Right lobe of liver (tissue), 4 donors: ENCODE data around the gene JUN.

Source experiments
- POLR2A ChIP-seq: fragments of 450-650 bp; IDR thresholded peaks from one replicate; pipeline ENCODE4 v1.6.1; 2017; ENCODE audit warnings: antibody characterized with exemption, mild to moderate bottlenecking
- TF ChIP-seq, protein P1 (sequence below), 4 donors: fragments of 200-600 bp in 3 of 4; fragments of 450-650 bp in 1 of 4; IDR thresholded peaks; one replicate each; pipeline versions ENCODE4 v1.5.1 to v1.8.0; 2016 to 2022; ENCODE audit warnings: antibody characterized with exemption in 4 of 4, mild to moderate bottlenecking in 2 of 4
- donor health status: DM: no; HTN: no; CAD: no.
- donor health status: DM: no; HTN: no; CAD: no.
- donor health status: DM: no; HTN: yes; CAD: no.

DNA sequence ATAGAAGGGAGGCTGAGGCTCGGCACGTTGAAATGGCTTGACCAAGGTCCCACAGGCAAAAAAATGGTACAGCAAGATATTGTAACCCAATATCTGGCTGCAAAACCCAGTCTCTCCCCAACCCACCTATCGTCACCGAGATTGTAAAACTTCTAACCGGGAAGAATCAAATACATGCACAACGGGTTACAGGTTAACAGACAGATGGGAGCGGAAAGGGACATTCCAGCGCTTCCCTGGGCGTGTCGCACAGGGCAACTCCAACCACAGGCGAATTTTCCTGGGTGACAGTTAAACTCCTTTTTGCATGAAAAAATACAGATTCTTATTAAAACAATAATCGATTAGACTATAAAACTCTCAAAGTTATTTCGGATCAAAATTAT is 31.8 kb upstream of the JUN start:
- TF ChIP-seq POLR2A: peak; percentile 14
- TF ChIP-seq, protein P1, sequence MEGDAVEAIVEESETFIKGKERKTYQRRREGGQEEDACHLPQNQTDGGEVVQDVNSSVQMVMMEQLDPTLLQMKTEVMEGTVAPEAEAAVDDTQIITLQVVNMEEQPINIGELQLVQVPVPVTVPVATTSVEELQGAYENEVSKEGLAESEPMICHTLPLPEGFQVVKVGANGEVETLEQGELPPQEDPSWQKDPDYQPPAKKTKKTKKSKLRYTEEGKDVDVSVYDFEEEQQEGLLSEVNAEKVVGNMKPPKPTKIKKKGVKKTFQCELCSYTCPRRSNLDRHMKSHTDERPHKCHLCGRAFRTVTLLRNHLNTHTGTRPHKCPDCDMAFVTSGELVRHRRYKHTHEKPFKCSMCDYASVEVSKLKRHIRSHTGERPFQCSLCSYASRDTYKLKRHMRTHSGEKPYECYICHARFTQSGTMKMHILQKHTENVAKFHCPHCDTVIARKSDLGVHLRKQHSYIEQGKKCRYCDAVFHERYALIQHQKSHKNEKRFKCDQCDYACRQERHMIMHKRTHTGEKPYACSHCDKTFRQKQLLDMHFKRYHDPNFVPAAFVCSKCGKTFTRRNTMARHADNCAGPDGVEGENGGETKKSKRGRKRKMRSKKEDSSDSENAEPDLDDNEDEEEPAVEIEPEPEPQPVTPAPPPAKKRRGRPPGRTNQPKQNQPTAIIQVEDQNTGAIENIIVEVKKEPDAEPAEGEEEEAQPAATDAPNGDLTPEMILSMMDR (IDR thresholded peaks at IDR 0.05): peak in 1 of 4 donors; percentile 1
